K562 (cell line): ENCODE results near the gene BCAS3. TPM values are rescaled to one million over a fixed set of nuclear protein-coding genes. Genes with fewer than 3 reads are reported as not detected.
"Not testable (repeated sequence)": the region's sequence is repeated elsewhere in the genome, so short reads cannot be mapped to it uniquely, and the experiment has no call there.

Source experiments
- ATAC-seq: fragments of 200-7000 bp; cut with Tn5 transposase; 3 replicates; pipeline ENCODE4 v1.9.1; 2020; ENCODE audit warnings: moderate library complexity
- BruUV-seq: library from RNA; stranded (reverse); fragments of 400-500 nt; replicated peaks from 2 replicates; lab custom pipeline; 2021; lab: Mats Ljungman, UMichigan
- CTCF ChIA-PET: fragments of 300-600 bp; formaldehyde crosslinking; extraction: SDS; loops from one replicate; lab custom pipeline; 2021; ENCODE audit warnings: low intra/inter-chr PET ratio; lab: Yijun Ruan, JAX
- POLR2A ChIA-PET: fragments of 300-600, 350-650 bp; sonication (Branson Sonifier 250); formaldehyde crosslinking; extraction: SDS; loops from one replicate; lab custom pipeline; 2021; ENCODE audit warnings: antibody characterized with exemption, inconsistent platforms; lab: Yijun Ruan, JAX
- DNase-seq, 4 experiments: peaks; one replicate each; pipeline versions ENCODE4 v3.0.0 to v3.0.0-alpha.2; 2011 to 2018; ENCODE audit warnings: low spot score in 3 of 4, mixed read lengths in 3 of 4; ENCODE audit errors: extremely low read depth in 1 of 4
- FAIRE-seq: peaks from 2 replicates; lab custom pipeline; 2011; peaks lifted over from hg19 to GRCh38; lab: Jason Lieb, UNC
- H2AFZ ChIP-seq: 2 replicates; pipeline ENCODE4 v1.6.0; 2011; ENCODE audit warnings: low read depth, low read length, control low read depth, inconsistent platforms
- H3K27ac ChIP-seq: fragments of 200-600 bp; 3 replicates; pipeline ENCODE4 v1.8.0; 2011; ENCODE audit warnings: low read depth, mild to moderate bottlenecking, control low read depth, inconsistent platforms, low read length, moderate library complexity, mixed read lengths; ENCODE audit errors: extremely low read depth
- H3K27me3 ChIP-seq, 2 experiments: fragments of 300-600 bp in 1 of 2; 2 replicates in 1 of 2; 3 replicates in 1 of 2; pipeline versions ENCODE4 v1.6.0 to v1.8.0; 2011; ENCODE audit warnings: inconsistent platforms in 2 of 2, low read length in 2 of 2, mild to moderate bottlenecking in 1 of 2, mixed read lengths in 1 of 2, moderate library complexity in 1 of 2; ENCODE audit not compliant: control insufficient read depth in 2 of 2, insufficient read depth in 2 of 2
- H3K36me3 ChIP-seq: fragments of 300-600 bp; 3 replicates; pipeline ENCODE4 v1.8.0; 2011; ENCODE audit warnings: mild to moderate bottlenecking, low read length, inconsistent platforms; ENCODE audit not compliant: control insufficient read depth, insufficient read depth
- H3K4me1 ChIP-seq, 2 experiments: fragments of 200-600 bp in 1 of 2; replicated peaks in 1 of 2; 2 replicates in 1 of 2; 3 replicates in 1 of 2; pipeline versions ENCODE4 v1.5.1 to v1.8.0; 2011; ENCODE audit warnings: inconsistent platforms in 2 of 2, low read length in 2 of 2, mild to moderate bottlenecking in 1 of 2, mixed read lengths in 1 of 2, moderate library complexity in 1 of 2; ENCODE audit not compliant: control insufficient read depth in 2 of 2, insufficient read depth in 2 of 2
- H3K4me2 ChIP-seq: 2 replicates; pipeline ENCODE4 v1.6.1; 2011; ENCODE audit warnings: low read length, control low read depth, inconsistent platforms, mixed read lengths; ENCODE audit not compliant: insufficient read depth
- H3K4me3 ChIP-seq: fragments of 200-600 bp; sonication (generic), shearing (Covaris generic); 2 replicates; pipeline ENCODE4 v1.5.1; 2016; ENCODE audit warnings: control low read depth, inconsistent platforms
- H3K79me2 ChIP-seq: fragments of 200-600 bp; 3 replicates; pipeline ENCODE4 v1.8.0; 2011; ENCODE audit warnings: low read length, inconsistent platforms; ENCODE audit not compliant: control insufficient read depth, insufficient read depth
- H3K9ac ChIP-seq, 2 experiments: 2 replicates each; pipeline versions ENCODE4 v1.6.0 to v1.6.1; 2011; ENCODE audit warnings: low read depth in 2 of 2, low read length in 2 of 2, control low read depth in 1 of 2, inconsistent platforms in 1 of 2, mild to moderate bottlenecking in 1 of 2, mixed read lengths in 1 of 2; ENCODE audit not compliant: insufficient read depth in 1 of 2
- H3K9me1 ChIP-seq: one replicate; pipeline ENCODE4 v1.6.0; 2011; ENCODE audit warnings: inconsistent platforms, mild to moderate bottlenecking, low read length, moderate library complexity; ENCODE audit not compliant: control insufficient read depth, insufficient read depth
- H3K9me3 ChIP-seq: replicated peaks from 2 replicates; pipeline ENCODE4 v1.5.1; 2011; ENCODE audit warnings: low read depth, low read length, inconsistent platforms; ENCODE audit not compliant: control insufficient read depth, insufficient read depth
- H4K20me1 ChIP-seq: replicated peaks from 2 replicates; pipeline ENCODE4 v1.6.1; 2011; ENCODE audit warnings: low read length, inconsistent platforms, mixed read lengths; ENCODE audit not compliant: control insufficient read depth, insufficient read depth
- ZNF146 ChIP-seq: IDR thresholded peaks from one replicate; pipeline ENCODE4 v1.6.1; 2018; ENCODE audit warnings: missing compliant biosample characterization; ENCODE audit not compliant: unreplicated experiment
- WGBS: fragments of 100-300 bp; shearing (Covaris generic); methylation state at CpG from one replicate; pipeline ENCODE4 v1.1.6; 2016; ENCODE audit warnings: low coverage, mixed read lengths; ENCODE audit not compliant: insufficient coverage; ENCODE audit errors: missing lambda C conversion rate; 5-methylcytosine and 5-hydroxymethylcytosine counted together
- in situ Hi-C: fragments of 300-500 bp; cut with MboI; formaldehyde crosslinking; loops from 4 replicates; pipeline ENCODE4 v1.15.0; 2018; ENCODE audit warnings: inconsistent platforms, mixed read lengths
- intact Hi-C: fragments of 100-400 bp; cut with micrococcal nuclease; formaldehyde crosslinking; loops from 2 replicates; pipeline ENCODE4 v1.14.2; 2022
- polyA plus RNA-seq, 8 experiments: library from polyadenylated mRNA; depleted of rRNA in 4 of 8; stranded (reverse) in 5 of 8; unstranded in 3 of 8; fragments of >200 nt; fragmentation: Nextera tagmentation in 2 of 8; fragmentation: Illumina TruSeq in 1 of 8; extraction: Ambion mirVana in 2 of 8; extraction: Trizol in 1 of 8; gene quantifications; 2 replicates each; pipeline versions ENCODE4 v1.2.1 to v1.2.3, GENCODE V29; 2011 to 2014; ENCODE audit warnings: inconsistent platforms in 1 of 8, missing spikeins in 1 of 8
- total RNA-seq, 7 experiments: library from RNA; depleted of rRNA in 6 of 7; stranded (reverse); fragments of >200 nt in 6 of 7; fragmentation: Illumina TruSeq in 2 of 7; extraction: Trizol in 2 of 7; gene quantifications; 2 replicates each; pipeline versions ENCODE4 v1.2.1 to v1.2.3, GENCODE V29; 2011 to 2021; ENCODE audit warnings: low replicate concordance in 1 of 7
- TF ChIP-seq, protein P1 (sequence below), 3 experiments: fragments of 200-800 bp in 1 of 3; fragments of 250-450 bp in 1 of 3; fragments of 450-650 bp in 1 of 3; sonication (Bioruptor Pico) in 1 of 3; sonication (Bioruptor generic) in 1 of 3; formaldehyde crosslinking in 1 of 3; IDR thresholded peaks; 2 replicates each; pipeline versions ENCODE4 v1.6.1 to v1.8.0; 2016 to 2022; ENCODE audit warnings: mild to moderate bottlenecking in 2 of 3, missing genetic modification characterization in 2 of 3, missing compliant biosample characterization in 1 of 3, moderate library complexity in 1 of 3

BCAS3 gene
- total and polyA plus RNA-seq, 9 of the 15 experiments (the other 6 are each of a cell fraction or from before 2014, with no cell fraction given): 1.9 to 5.5 (median 3.5) TPM

DNA sequence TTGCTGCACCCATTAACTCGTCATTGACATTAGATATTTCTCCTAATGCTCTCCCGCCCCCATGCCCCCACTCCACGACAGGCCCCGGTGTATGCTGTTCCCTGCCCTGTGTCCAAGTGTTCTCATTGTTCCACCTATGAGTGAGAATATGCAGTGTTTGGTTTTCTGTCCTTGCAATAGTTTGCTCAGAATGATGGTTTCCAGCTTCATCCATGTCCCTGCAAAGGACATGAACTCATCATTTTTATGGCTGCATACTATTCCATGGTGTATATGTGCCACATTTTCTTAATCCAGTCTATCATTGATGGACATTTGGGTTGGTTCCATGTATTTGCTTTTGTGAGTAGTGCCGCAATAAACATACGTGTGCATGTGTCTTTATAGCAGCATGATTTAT, 83.7 kb downstream of the BCAS3 start:
- TF ChIP-seq, protein P1, sequence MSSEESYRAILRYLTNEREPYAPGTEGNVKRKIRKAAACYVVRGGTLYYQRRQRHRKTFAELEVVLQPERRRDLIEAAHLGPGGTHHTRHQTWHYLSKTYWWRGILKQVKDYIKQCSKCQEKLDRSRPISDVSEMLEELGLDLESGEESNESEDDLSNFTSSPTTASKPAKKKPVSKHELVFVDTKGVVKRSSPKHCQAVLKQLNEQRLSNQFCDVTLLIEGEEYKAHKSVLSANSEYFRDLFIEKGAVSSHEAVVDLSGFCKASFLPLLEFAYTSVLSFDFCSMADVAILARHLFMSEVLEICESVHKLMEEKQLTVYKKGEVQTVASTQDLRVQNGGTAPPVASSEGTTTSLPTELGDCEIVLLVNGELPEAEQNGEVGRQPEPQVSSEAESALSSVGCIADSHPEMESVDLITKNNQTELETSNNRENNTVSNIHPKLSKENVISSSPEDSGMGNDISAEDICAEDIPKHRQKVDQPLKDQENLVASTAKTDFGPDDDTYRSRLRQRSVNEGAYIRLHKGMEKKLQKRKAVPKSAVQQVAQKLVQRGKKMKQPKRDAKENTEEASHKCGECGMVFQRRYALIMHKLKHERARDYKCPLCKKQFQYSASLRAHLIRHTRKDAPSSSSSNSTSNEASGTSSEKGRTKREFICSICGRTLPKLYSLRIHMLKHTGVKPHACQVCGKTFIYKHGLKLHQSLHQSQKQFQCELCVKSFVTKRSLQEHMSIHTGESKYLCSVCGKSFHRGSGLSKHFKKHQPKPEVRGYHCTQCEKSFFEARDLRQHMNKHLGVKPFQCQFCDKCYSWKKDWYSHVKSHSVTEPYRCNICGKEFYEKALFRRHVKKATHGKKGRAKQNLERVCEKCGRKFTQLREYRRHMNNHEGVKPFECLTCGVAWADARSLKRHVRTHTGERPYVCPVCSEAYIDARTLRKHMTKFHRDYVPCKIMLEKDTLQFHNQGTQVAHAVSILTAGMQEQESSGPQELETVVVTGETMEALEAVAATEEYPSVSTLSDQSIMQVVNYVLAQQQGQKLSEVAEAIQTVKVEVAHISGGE (CRISPR knock-in tag; IDR thresholded peaks at IDR 0.05): peak in 1 of 3 experiments; percentile 82; a peak in 1 of 6 replicates
- peak; percentile 9 for TF ChIP-seq ZNF146 (CRISPR knock-in tag)
- TF ChIP-seq, all 486 proteins: peak for 2; not testable (repeated sequence) for 484

More for the DNA sequence above, 83.7 kb downstream of the BCAS3 start:
- H3K4me2 ChIP-seq, H4K20me1 ChIP-seq, H3K4me3 ChIP-seq, H3K9ac ChIP-seq, H3K36me3 ChIP-seq, POLR2A ChIA-PET, H2AFZ ChIP-seq, FAIRE-seq, in situ Hi-C loops, H3K27ac ChIP-seq, H3K4me1 ChIP-seq, H3K27me3 ChIP-seq, ATAC-seq, CTCF ChIA-PET, H3K9me1 ChIP-seq, H3K9me3 ChIP-seq, H3K79me2 ChIP-seq, BruUV-seq, DNase-seq, intact Hi-C loops: not testable (repeated sequence)
- WGBS: 7% methylated on average over 6 of the region's 6 CpGs
